Adipocyte (in vitro differentiated cells): ENCODE measurements around the gene KIF2A.
A peak's percentile ranks its signal among the peaks of the same experiment; 100 is the strongest.

Experiments used
- DNase-seq: peaks from one replicate; pipeline ENCODE4 v3.0.0-alpha.2; 2015; ENCODE audit warnings: low read depth
- H3K27me3 ChIP-seq: replicated peaks from 2 replicates; pipeline ENCODE4 v1.7.0; 2013; ENCODE audit warnings: mild to moderate bottlenecking, low read length, moderate library complexity; ENCODE audit not compliant: control insufficient read depth, insufficient read depth
- H3K36me3 ChIP-seq: 2 replicates; pipeline ENCODE4 v1.7.0; 2013; ENCODE audit warnings: low read length, mild to moderate bottlenecking, moderate library complexity; ENCODE audit not compliant: control insufficient read depth, insufficient read depth, severe bottlenecking
- H3K4me1 ChIP-seq: 2 replicates; pipeline ENCODE4 v1.7.0; 2013; ENCODE audit warnings: mild to moderate bottlenecking, low read length, moderate library complexity; ENCODE audit not compliant: control insufficient read depth, insufficient read depth
- H3K4me3 ChIP-seq: 2 replicates; pipeline ENCODE4 v1.7.0; 2013; ENCODE audit warnings: mild to moderate bottlenecking, low read length, moderate library complexity
- H3K9ac ChIP-seq: 2 replicates; pipeline ENCODE4 v1.7.0; 2013; ENCODE audit warnings: mild to moderate bottlenecking, low read length, moderate library complexity
- H3K9me3 ChIP-seq: 2 replicates; pipeline ENCODE4 v1.7.0; 2013; ENCODE audit warnings: mild to moderate bottlenecking, low read length, moderate library complexity; ENCODE audit not compliant: control insufficient read depth

The KIF2A gene

GRCh38 chr5:62296998-62297397, 9.0 kb upstream of the KIF2A start:
- no peaks in the 10 kb centered on the region for H3K9me3 ChIP-seq
- H3K4me3 ChIP-seq = no peak overlapping the region
- no peak overlapping the region for H3K9ac ChIP-seq
- H3K27me3 ChIP-seq = no peaks in the 10 kb centered on the region
- no peaks in the 10 kb centered on the region for H3K4me1 ChIP-seq
- no peaks in the 10 kb centered on the region for H3K36me3 ChIP-seq
- no peak for DNase-seq

GRCh38 chr5:62298118-62298517, 7.9 kb upstream of the KIF2A start:
- H3K9ac ChIP-seq = no peak overlapping the region
- DNase-seq = no peak
- no peaks in the 10 kb centered on the region for H3K36me3 ChIP-seq
- no peaks in the 10 kb centered on the region for H3K27me3 ChIP-seq
- H3K4me3 ChIP-seq = no peak overlapping the region
- H3K4me1 ChIP-seq = no peaks in the 10 kb centered on the region
- no peaks in the 10 kb centered on the region for H3K9me3 ChIP-seq

- no peak for DNase-seq
- Histone ChIP-seq H3K9ac (no peak overlapping the region), H3K27me3 (no peaks in the 10 kb centered on the region), H3K4me1 (no peaks in the 10 kb centered on the region), H3K36me3 (no peaks in the 10 kb centered on the region), H3K9me3 (no peaks in the 10 kb centered on the region), H3K4me3 (no peak overlapping the region)
These were observed 6.9 kb upstream of the KIF2A start for GRCh38 chr5:62299101-62299500.

- H3K4me1 ChIP-seq = no peaks in the 10 kb centered on the region
- no peak overlapping the region for H3K4me3 ChIP-seq
- no peak for DNase-seq
- H3K9me3 ChIP-seq = no peaks in the 10 kb centered on the region
- no peaks in the 10 kb centered on the region for H3K27me3 ChIP-seq
- H3K9ac ChIP-seq = no peak overlapping the region
- H3K36me3 ChIP-seq = no peaks in the 10 kb centered on the region
These were observed 6.4 kb upstream of the KIF2A start for GRCh38 chr5:62299600-62299999.

- Histone ChIP-seq H3K9ac (peak overlapping the region; percentile 86), H3K4me1 (peaks cover 13% of the 10 kb centered on the region), H3K4me3 (peak overlapping the region; percentile 90)
These were observed 670 bp upstream of the KIF2A start for GRCh38 chr5:62305358-62305714.

GRCh38 chr5:62306323-62306895, 403 bp downstream of the KIF2A start:
- DNase-seq = peak; percentile 80
- Histone ChIP-seq H3K4me1 (peaks cover 23% of the 10 kb centered on the region), H3K9me3 (no peaks in the 10 kb centered on the region), H3K4me3 (peak overlapping the region; percentile 90), H3K27me3 (no peaks in the 10 kb centered on the region), H3K36me3 (no peaks in the 10 kb centered on the region), H3K9ac (peak overlapping the region; percentile 86)

More at GRCh38 chr5:62305358-62305714, 670 bp upstream of the KIF2A start:
- DNase-seq = no peak
- no peaks in the 10 kb centered on the region for H3K27me3 ChIP-seq
- no peaks in the 10 kb centered on the region for H3K36me3 ChIP-seq
- H3K9me3 ChIP-seq = no peaks in the 10 kb centered on the region

GRCh38 chr5:62306896-62307689, 1.1 kb downstream of the KIF2A start:
- Histone ChIP-seq H3K27me3 (no peaks in the 10 kb centered on the region), H3K4me1 (peaks cover 30% of the 10 kb centered on the region), H3K9ac (peak overlapping the region; percentile 86), H3K9me3 (no peaks in the 10 kb centered on the region), H3K36me3 (no peaks in the 10 kb centered on the region), H3K4me3 (peak overlapping the region; percentile 90)
- DNase-seq = peak; percentile 75

GRCh38 chr5:62308439-62308838, 2.4 kb downstream of the KIF2A start:
- no peak for DNase-seq
- Histone ChIP-seq H3K27me3 (no peaks in the 10 kb centered on the region), H3K4me1 (peaks cover 42% of the 10 kb centered on the region), H3K36me3 (no peaks in the 10 kb centered on the region), H3K9ac (no peak overlapping the region), H3K9me3 (no peaks in the 10 kb centered on the region), H3K4me3 (peak overlapping the region; percentile 35)

GRCh38 chr5:62309107-62309506, 3.1 kb downstream of the KIF2A start:
- H3K9me3 ChIP-seq = no peaks in the 10 kb centered on the region
- no peak overlapping the region for H3K9ac ChIP-seq
- H3K4me1 ChIP-seq = peaks cover 45% of the 10 kb centered on the region
- H3K36me3 ChIP-seq = no peaks in the 10 kb centered on the region
- no peak overlapping the region for H3K4me3 ChIP-seq
- no peak for DNase-seq
- no peaks in the 10 kb centered on the region for H3K27me3 ChIP-seq

- H3K9me3 ChIP-seq = no peaks in the 10 kb centered on the region
- peak overlapping the region; percentile 18 for H3K9ac ChIP-seq
- no peak for DNase-seq
- no peaks in the 10 kb centered on the region for H3K36me3 ChIP-seq
- no peaks in the 10 kb centered on the region for H3K27me3 ChIP-seq
- H3K4me3 ChIP-seq = no peak overlapping the region
- peaks cover 43% of the 10 kb centered on the region for H3K4me1 ChIP-seq
These were observed 4.6 kb downstream of the KIF2A start for GRCh38 chr5:62310426-62311143.

- H3K9ac ChIP-seq = peak overlapping the region; percentile 48
- no peak for DNase-seq
- no peaks in the 10 kb centered on the region for H3K36me3 ChIP-seq
- no peak overlapping the region for H3K4me3 ChIP-seq
- H3K4me1 ChIP-seq = peaks cover 54% of the 10 kb centered on the region
- no peaks in the 10 kb centered on the region for H3K9me3 ChIP-seq
- H3K27me3 ChIP-seq = no peaks in the 10 kb centered on the region
These were observed 6.0 kb downstream of the KIF2A start for GRCh38 chr5:62312036-62312435.
